CD14-positive monocyte (primary cell): ENCODE data around the gene MECR. TPM values are rescaled to one million over a fixed set of nuclear protein-coding genes. Genes with fewer than 3 reads are reported as not detected.
A peak's percentile ranks its signal among the peaks of the same experiment; 100 is the strongest.
"Not testable (repeated sequence)": the region's sequence is repeated elsewhere in the genome, so short reads cannot be mapped to it uniquely, and the experiment has no call there.

ENCODE experiments used
- DNase-seq, 3 donors: peaks; one replicate each; pipeline ENCODE4 v3.0.0-alpha.2; 2011 to 2022
- H2AFZ ChIP-seq: 2 replicates; pipeline ENCODE4 v1.6.0; 2012; ENCODE audit warnings: mild to moderate bottlenecking, low read depth, low read length, inconsistent platforms; ENCODE audit not compliant: insufficient read depth, poor library complexity, severe bottlenecking
- H3K27ac ChIP-seq, 2 donors: 1 replicate in 1 of 2; 2 replicates in 1 of 2; pipeline ENCODE4 v1.5.1; 2012 to 2013; ENCODE audit warnings: low read length in 2 of 2, control low read depth in 1 of 2, inconsistent platforms in 1 of 2, low read depth in 1 of 2, mild to moderate bottlenecking in 1 of 2
- H3K27me3 ChIP-seq, 2 donors: one replicate each; pipeline versions ENCODE4 v1.6.0 to v1.6.1; 2011 to 2013; ENCODE audit warnings: low read length in 2 of 2; ENCODE audit not compliant: control insufficient read depth in 2 of 2, insufficient read depth in 2 of 2
- H3K36me3 ChIP-seq, 2 donors: replicated peaks in 1 of 2; 1 replicate in 1 of 2; 2 replicates in 1 of 2; pipeline versions ENCODE4 v1.5.1 to v1.6.1; 2012 to 2013; ENCODE audit warnings: low read length in 2 of 2, control low read depth in 1 of 2, inconsistent platforms in 1 of 2, mild to moderate bottlenecking in 1 of 2; ENCODE audit not compliant: insufficient read depth in 2 of 2, control insufficient read depth in 1 of 2
- H3K4me1 ChIP-seq, 2 donors: 1 replicate in 1 of 2; 2 replicates in 1 of 2; pipeline versions ENCODE4 v1.5.1 to v1.6.1; 2012 to 2013; ENCODE audit warnings: low read length in 2 of 2, control low read depth in 1 of 2, inconsistent platforms in 1 of 2, mild to moderate bottlenecking in 1 of 2, moderate library complexity in 1 of 2; ENCODE audit not compliant: insufficient read depth in 2 of 2, control insufficient read depth in 1 of 2
- H3K4me2 ChIP-seq: replicated peaks from 2 replicates; pipeline ENCODE3; 2012; ENCODE audit warnings: low read length, moderate library complexity, mild to moderate bottlenecking; ENCODE audit not compliant: poor library complexity, severe bottlenecking; ENCODE audit errors: extremely low read depth
- H3K4me3 ChIP-seq, 3 experiments: fragments of 200-600 bp in 1 of 3; sonication (generic) in 1 of 3; replicated peaks in 1 of 3; 1 replicate in 2 of 3; 2 replicates in 1 of 3; pipeline ENCODE4 v1.5.1; 2011 to 2013; ENCODE audit warnings: low read length in 3 of 3, mild to moderate bottlenecking in 3 of 3, control low read depth in 2 of 3, low read depth in 2 of 3, inconsistent platforms in 1 of 3, moderate library complexity in 1 of 3
- H3K79me2 ChIP-seq: 2 replicates; pipeline ENCODE4 v1.6.0; 2012; ENCODE audit warnings: mild to moderate bottlenecking, control low read depth, inconsistent platforms, low read length, moderate library complexity; ENCODE audit not compliant: insufficient read depth
- H3K9ac ChIP-seq: 2 replicates; pipeline ENCODE4 v1.6.0; 2017; ENCODE audit warnings: low read length, mild to moderate bottlenecking; ENCODE audit not compliant: insufficient read depth, poor library complexity, severe bottlenecking
- H3K9me3 ChIP-seq, 2 donors: replicated peaks in 1 of 2; 1 replicate in 1 of 2; 2 replicates in 1 of 2; pipeline versions ENCODE4 v1.5.1 to v1.6.1; 2012 to 2013; ENCODE audit warnings: low read length in 2 of 2, control low read depth in 1 of 2; ENCODE audit not compliant: control insufficient read depth in 1 of 2, insufficient read depth in 1 of 2
- H4K20me1 ChIP-seq: 2 replicates; pipeline ENCODE4 v1.6.0; 2012; ENCODE audit warnings: mild to moderate bottlenecking, low read length, control low read depth, moderate library complexity; ENCODE audit not compliant: insufficient read depth
- H3K27ac Mint-ChIP-seq, 7 donors: one replicate each; pipeline ENCODE4 v1.8.0; 2020; ENCODE audit warnings: mild to moderate bottlenecking in 7 of 7, mixed read lengths in 7 of 7, moderate library complexity in 6 of 7, inconsistent platforms in 2 of 7
- H3K27me3 Mint-ChIP-seq, 3 donors: one replicate each; pipeline ENCODE4 v1.8.0; 2021 to 2022; ENCODE audit warnings: low read depth in 3 of 3, mild to moderate bottlenecking in 3 of 3, mixed read lengths in 3 of 3, moderate library complexity in 3 of 3, inconsistent platforms in 1 of 3
- H3K36me3 Mint-ChIP-seq, 2 donors: one replicate each; pipeline ENCODE4 v1.8.0; 2020; ENCODE audit warnings: mixed read lengths in 2 of 2, inconsistent platforms in 1 of 2, mild to moderate bottlenecking in 1 of 2
- H3K4me1 Mint-ChIP-seq: one replicate; pipeline ENCODE4 v1.8.0; 2020; ENCODE audit warnings: mild to moderate bottlenecking, mixed read lengths
- H3K4me3 Mint-ChIP-seq, 2 donors: one replicate each; pipeline ENCODE4 v1.8.0; 2020; ENCODE audit warnings: mild to moderate bottlenecking in 2 of 2, mixed read lengths in 2 of 2, moderate library complexity in 1 of 2
- H3K9me3 Mint-ChIP-seq, 7 donors: one replicate each; pipeline ENCODE4 v1.8.0; 2020 to 2022; ENCODE audit warnings: mixed read lengths in 7 of 7, mild to moderate bottlenecking in 6 of 7, moderate library complexity in 6 of 7, inconsistent platforms in 2 of 7
- CTCF ChIP-seq: fragments of 200-600 bp; IDR thresholded peaks from one replicate; pipeline ENCODE4 v1.8.0; 2022; ENCODE audit warnings: antibody characterized with exemption, mild to moderate bottlenecking
- WGBS: methylation state at CpG from one replicate; pipeline ENCODE4 v1.1.5; 2013; ENCODE audit warnings: missing lambda C conversion rate; ENCODE audit not compliant: insufficient coverage; 5-methylcytosine and 5-hydroxymethylcytosine counted together
- intact Hi-C, 2 donors: fragments of 100-400 bp; cut with micrococcal nuclease; formaldehyde crosslinking; loops; one replicate each; pipeline versions ENCODE4 v1.15.0 to v1.15.1; 2023
- polyA plus RNA-seq, 3 donors: library from polyadenylated mRNA; depleted of rRNA in 1 of 3; unstranded in 2 of 3; stranded (reverse) in 1 of 3; fragments of 300-500 nt in 2 of 3; fragments of >200 nt in 1 of 3; fragmentation: Illumina TruSeq in 2 of 3; gene quantifications; 1 replicate in 2 of 3; 2 replicates in 1 of 3; pipeline ENCODE4 v1.2.3, GENCODE V29; 2012 to 2021

Gene MECR
- polyA plus RNA-seq, 3 donors = 6.3 to 8.5 (median 7.5) TPM

DNA sequence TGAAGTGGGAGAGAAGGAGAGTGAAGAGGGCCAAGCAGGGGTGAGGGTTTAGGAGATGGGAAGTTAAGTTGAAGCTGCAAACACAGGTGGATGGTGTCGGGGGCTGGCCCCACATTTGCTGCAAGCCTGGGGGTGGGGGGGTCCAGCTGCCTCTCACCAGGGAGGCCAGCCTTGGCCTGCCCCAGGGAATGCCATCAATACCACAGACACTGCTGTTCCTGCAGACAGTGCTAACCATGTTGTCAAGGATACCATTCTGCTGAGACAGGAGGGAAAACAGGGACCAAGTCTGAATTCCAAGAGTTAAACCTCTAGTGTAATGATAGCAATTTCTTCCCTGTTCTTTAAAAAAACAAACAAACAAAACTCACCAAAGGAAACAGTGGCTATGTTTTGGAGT is 8.0 kb downstream of the MECR start:
- Histone ChIP-seq H3K27ac (no peak overlapping the region), H3K9ac (no peak overlapping the region), H3K9me3 (no peaks in the 10 kb centered on the region), H4K20me1 (no peaks in the 10 kb centered on the region), H3K4me2 (no peak overlapping the region), H3K79me2 (no peaks in the 10 kb centered on the region), H3K4me3 (no peak overlapping the region), H3K4me1 (no peaks in the 10 kb centered on the region), H3K27me3 (no peaks in the 10 kb centered on the region), H3K36me3 (peaks cover 0 to 6% of the 10 kb centered on the region in 2 donors), H2AFZ (no peak overlapping the region)
- H3K27me3 Mint-ChIP-seq = no peaks in the 10 kb centered on the region
- intact Hi-C loops = no loop called here
- H3K4me1 Mint-ChIP-seq = peaks cover 5% of the 10 kb centered on the region
- H3K27ac Mint-ChIP-seq = peak overlapping the region in 1 of 7 donors; percentile 13
- peaks cover 9 to 17% of the 10 kb centered on the region in 2 donors for H3K36me3 Mint-ChIP-seq
- no peak for DNase-seq
- H3K9me3 Mint-ChIP-seq = no peaks in the 10 kb centered on the region
- TF ChIP-seq CTCF = no peak
- 100% methylated on average over 1 of the region's 1 CpG for WGBS
- H3K4me3 Mint-ChIP-seq = no peak overlapping the region

DNA sequence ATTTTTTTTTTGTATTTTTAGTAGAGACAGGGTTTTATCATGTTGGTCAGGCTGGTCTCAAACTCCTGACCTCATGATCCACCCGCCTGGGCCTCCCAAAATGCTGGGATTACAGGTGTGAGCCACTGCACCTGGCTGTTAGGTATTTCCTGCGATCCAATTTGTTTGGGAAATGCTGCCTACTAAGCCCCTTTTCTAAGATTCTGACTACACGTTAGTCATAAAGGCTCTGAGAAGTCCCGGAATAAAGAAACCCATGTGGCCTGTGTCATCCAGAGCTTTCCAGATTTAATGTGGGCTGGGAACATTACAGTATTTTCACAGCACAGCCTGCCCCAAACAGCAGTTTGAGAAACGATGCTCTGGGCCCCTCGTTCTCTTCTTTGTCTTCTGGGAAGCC is 8.5 kb downstream of the MECR start:
- H3K4me3 ChIP-seq, H3K9ac ChIP-seq, H3K9me3 ChIP-seq, H3K4me1 Mint-ChIP-seq, H3K79me2 ChIP-seq, intact Hi-C loops, H3K27ac ChIP-seq, H3K9me3 Mint-ChIP-seq, DNase-seq, H3K4me3 Mint-ChIP-seq, H3K27me3 Mint-ChIP-seq, H2AFZ ChIP-seq, H3K36me3 ChIP-seq, H3K4me2 ChIP-seq, H3K27me3 ChIP-seq, H3K4me1 ChIP-seq, H4K20me1 ChIP-seq: not testable (repeated sequence)
- H3K36me3 Mint-ChIP-seq = peaks cover 9 to 17% of the 10 kb centered on the region in 2 donors
- peak overlapping the region in 1 of 7 donors; percentile 13 for H3K27ac Mint-ChIP-seq
- WGBS = 97% methylated on average over 3 of the region's 6 CpGs
